Middle frontal gyrus (tissue), 1 donor: Measurements from ENCODE around the gene EIF3F.

Experiments
- DNase-seq: peaks from one replicate; pipeline ENCODE4 v3.0.0-alpha.2; 2015; ENCODE audit warnings: low spot score; ENCODE audit errors: extremely low spot score

The EIF3F gene

GRCh38 chr11:8036986-8037385, 49.8 kb downstream of the EIF3F start:
- no peak for DNase-seq

GRCh38 chr11:8038393-8038792, 51.3 kb downstream of the EIF3F start:
- DNase-seq, result no peak

- no peak for DNase-seq
These were observed 51.8 kb downstream of the EIF3F start for GRCh38 chr11:8038811-8039529.

GRCh38 chr11:8039530-8040260, 52.6 kb downstream of the EIF3F start:
- no peak for DNase-seq

GRCh38 chr11:8040261-8040920, 53.3 kb downstream of the EIF3F start:
- no peak for DNase-seq

- DNase-seq, result no peak
These were observed 53.8 kb downstream of the EIF3F start for GRCh38 chr11:8040921-8041285.

- DNase-seq, result no peak
These were observed 54.4 kb downstream of the EIF3F start for GRCh38 chr11:8041576-8041975.

- DNase-seq, result no peak
These were observed 56.6 kb downstream of the EIF3F start for GRCh38 chr11:8043756-8044155.

- DNase-seq, result no peak
These were observed 58.7 kb downstream of the EIF3F start for GRCh38 chr11:8045839-8046238.

GRCh38 chr11:8047382-8047781, 60.2 kb downstream of the EIF3F start:
- DNase-seq, result no peak

GRCh38 chr11:8049084-8049483, 61.9 kb downstream of the EIF3F start:
- DNase-seq, result no peak
